ENCODE data around the gene SURF1. TPM values are rescaled to one million over a fixed set of nuclear protein-coding genes. Genes with fewer than 3 reads are reported as not detected.

The SURF1 gene
- total and polyA plus RNA-seq, 9 of the 15 experiments (the other 6 are each of a cell fraction or from before 2014, with no cell fraction given), result 16.1 to 31.3 (median 20.9) TPM

GRCh38 chr9:133375724-133376654, 19.7 kb upstream of the SURF1 start, which contains the start of the genes STKLD1 and SURF4 (continued):
- TF ChIP-seq ZNF780A (CRISPR knock-in tag; IDR thresholded peaks at IDR 0.05), result no peak
- peak; percentile 93 for TF ChIP-seq ZFP91 (CRISPR knock-in tag; IDR thresholded peaks at IDR 0.05)
- no peak; the same call in 1 of the 2 replicates for TF ChIP-seq TFAP4 (CRISPR knock-in tag; IDR thresholded peaks at IDR 0.05; ENCODE audit: borderline replicate concordance)
- TF ChIP-seq ZBTB17 (CRISPR knock-in tag; IDR thresholded peaks at IDR 0.05), result peak; percentile 88
- TF ChIP-seq TARDBP (IDR thresholded peaks at IDR 0.05), result no peak
- no peak for TF ChIP-seq SAP30 (IDR thresholded peaks at IDR 0.05; ENCODE audit: borderline replicate concordance, insufficient read depth, low read depth, low read length, poor library complexity, severe bottlenecking)
- no peak for TF ChIP-seq ATF4 (CRISPR knock-in tag; IDR thresholded peaks at IDR 0.05)
- TF ChIP-seq MCM3 (IDR thresholded peaks at IDR 0.05), result no peak
- no peak for TF ChIP-seq CHAMP1 (IDR thresholded peaks at IDR 0.05)
- TF ChIP-seq PHTF2 (CRISPR knock-in tag; IDR thresholded peaks at IDR 0.05), result no peak
- no peak for TF ChIP-seq TSHZ1 (CRISPR knock-in tag; IDR thresholded peaks at IDR 0.05)
- TF ChIP-seq GTF2B (IDR thresholded peaks at IDR 0.05; ENCODE audit: extremely low read depth, insufficient read length), result no peak
- no peak for TF ChIP-seq NFE2 (IDR thresholded peaks at IDR 0.05; ENCODE audit: low read depth)
- TF ChIP-seq PCBP1 (IDR thresholded peaks at IDR 0.05; ENCODE audit: low read depth, low read length, poor library complexity, severe bottlenecking), result peak; percentile 66
- TF ChIP-seq ZKSCAN3 (CRISPR knock-in tag; IDR thresholded peaks at IDR 0.05), result no peak
- TF ChIP-seq TBP (optimal IDR thresholded peaks at IDR 0.05; ENCODE audit: low read depth, low read length), result peak; percentile 86
